ENCODE data around the gene SLC7A5. TPM values are rescaled to one million over a fixed set of nuclear protein-coding genes. Genes with fewer than 3 reads are reported as not detected.
A peak's percentile ranks its signal among the peaks of the same experiment; 100 is the strongest.
"Not testable (repeated sequence)": the region's sequence is repeated elsewhere in the genome, so short reads cannot be mapped to it uniquely, and the experiment has no call there.

The SLC7A5 gene
- total RNA-seq, 1 donor from 2014 or later = 205 TPM

GRCh38 chr16:87895641-87896141, 26.4 kb upstream of the SLC7A5 start:
- Mint-ChIP-seq H3K27ac (ENCODE audit: unreplicated experiment) (no peak overlapping the region), H3K36me3 (ENCODE audit: unreplicated experiment) (no peaks in the 10 kb centered on the region), H3K4me1 (ENCODE audit: low read depth, unreplicated experiment) (peaks cover 5% of the 10 kb centered on the region), H3K4me3 (ENCODE audit: unreplicated experiment) (no peak overlapping the region), H3K9me3 (ENCODE audit: unreplicated experiment) (peaks cover 3% of the 10 kb centered on the region), H3K27me3 (ENCODE audit: unreplicated experiment) (peaks cover 2% of the 10 kb centered on the region)
- DNase-seq = no peak
- TF ChIP-seq CTCF (IDR thresholded peaks at IDR 0.05; ENCODE audit: partially characterized antibody, unreplicated experiment) = no peak

- H3K27ac Mint-ChIP-seq (ENCODE audit: unreplicated experiment); H3K27me3 Mint-ChIP-seq (ENCODE audit: unreplicated experiment); DNase-seq; H3K4me3 Mint-ChIP-seq (ENCODE audit: unreplicated experiment); H3K4me1 Mint-ChIP-seq (ENCODE audit: low read depth, unreplicated experiment); H3K36me3 Mint-ChIP-seq (ENCODE audit: unreplicated experiment); H3K9me3 Mint-ChIP-seq (ENCODE audit: unreplicated experiment): not testable (repeated sequence)
Observed at GRCh38 chr16:87894005-87894404, 24.7 kb upstream of the SLC7A5 start.

- Mint-ChIP-seq H3K4me1 (ENCODE audit: low read depth, unreplicated experiment) (no peaks in the 10 kb centered on the region), H3K36me3 (ENCODE audit: unreplicated experiment) (peaks cover 6% of the 10 kb centered on the region), H3K4me3 (ENCODE audit: unreplicated experiment) (no peak overlapping the region), H3K27ac (ENCODE audit: unreplicated experiment) (no peak overlapping the region), H3K27me3 (ENCODE audit: unreplicated experiment) (no peaks in the 10 kb centered on the region), H3K9me3 (ENCODE audit: unreplicated experiment) (peaks cover 3% of the 10 kb centered on the region)
- TF ChIP-seq CTCF (IDR thresholded peaks at IDR 0.05; ENCODE audit: partially characterized antibody, unreplicated experiment) = no peak
- no peak for DNase-seq
Observed at GRCh38 chr16:87891764-87892163, 22.5 kb upstream of the SLC7A5 start.

- not testable (repeated sequence) for H3K4me3 Mint-ChIP-seq (ENCODE audit: unreplicated experiment); H3K27ac Mint-ChIP-seq (ENCODE audit: unreplicated experiment); DNase-seq; H3K27me3 Mint-ChIP-seq (ENCODE audit: unreplicated experiment); H3K9me3 Mint-ChIP-seq (ENCODE audit: unreplicated experiment); H3K36me3 Mint-ChIP-seq (ENCODE audit: unreplicated experiment); H3K4me1 Mint-ChIP-seq (ENCODE audit: low read depth, unreplicated experiment)
- TF ChIP-seq CTCF (IDR thresholded peaks at IDR 0.05; ENCODE audit: partially characterized antibody, unreplicated experiment) = peak; percentile 21
Observed at GRCh38 chr16:87889762-87890161, 20.5 kb upstream of the SLC7A5 start.

GRCh38 chr16:87888346-87888745, 19.0 kb upstream of the SLC7A5 start:
- not testable (repeated sequence) for H3K4me3 Mint-ChIP-seq (ENCODE audit: unreplicated experiment); H3K9me3 Mint-ChIP-seq (ENCODE audit: unreplicated experiment); H3K36me3 Mint-ChIP-seq (ENCODE audit: unreplicated experiment); DNase-seq; H3K4me1 Mint-ChIP-seq (ENCODE audit: low read depth, unreplicated experiment); H3K27me3 Mint-ChIP-seq (ENCODE audit: unreplicated experiment); H3K27ac Mint-ChIP-seq (ENCODE audit: unreplicated experiment)

GRCh38 chr16:87887931-87888330, 18.6 kb upstream of the SLC7A5 start:
- DNase-seq; H3K36me3 Mint-ChIP-seq (ENCODE audit: unreplicated experiment); H3K27ac Mint-ChIP-seq (ENCODE audit: unreplicated experiment); H3K27me3 Mint-ChIP-seq (ENCODE audit: unreplicated experiment); H3K4me1 Mint-ChIP-seq (ENCODE audit: low read depth, unreplicated experiment); H3K4me3 Mint-ChIP-seq (ENCODE audit: unreplicated experiment); H3K9me3 Mint-ChIP-seq (ENCODE audit: unreplicated experiment): not testable (repeated sequence)

- H3K4me3 Mint-ChIP-seq (ENCODE audit: unreplicated experiment); H3K36me3 Mint-ChIP-seq (ENCODE audit: unreplicated experiment); H3K9me3 Mint-ChIP-seq (ENCODE audit: unreplicated experiment); H3K27me3 Mint-ChIP-seq (ENCODE audit: unreplicated experiment); H3K4me1 Mint-ChIP-seq (ENCODE audit: low read depth, unreplicated experiment); DNase-seq: not testable (repeated sequence)
- H3K27ac Mint-ChIP-seq (ENCODE audit: unreplicated experiment) = peak overlapping the region; percentile 26
Observed at GRCh38 chr16:87885371-87885967, 16.2 kb upstream of the SLC7A5 start.
